ENCODE data around the gene TOR1A.

GRCh38 chr9:129768486-129768885 lies 55.5 kb downstream of the TOR1A start:
- TF ChIP-seq CTCF (IDR thresholded peaks at IDR 0.05) = no peak
- TF ChIP-seq POLR2A (IDR thresholded peaks at IDR 0.05) = no peak

Measured in adrenal gland (tissue), 5 donors.